Measurements from ENCODE around the gene TNFRSF4. TPM values are rescaled to one million over a fixed set of nuclear protein-coding genes. Genes with fewer than 3 reads are reported as not detected.

The TNFRSF4 gene
- total and polyA plus RNA-seq, 2 of the 13 experiments (the other 11 are each of a cell fraction or from before 2014, with no cell fraction given): not detected

DNA sequence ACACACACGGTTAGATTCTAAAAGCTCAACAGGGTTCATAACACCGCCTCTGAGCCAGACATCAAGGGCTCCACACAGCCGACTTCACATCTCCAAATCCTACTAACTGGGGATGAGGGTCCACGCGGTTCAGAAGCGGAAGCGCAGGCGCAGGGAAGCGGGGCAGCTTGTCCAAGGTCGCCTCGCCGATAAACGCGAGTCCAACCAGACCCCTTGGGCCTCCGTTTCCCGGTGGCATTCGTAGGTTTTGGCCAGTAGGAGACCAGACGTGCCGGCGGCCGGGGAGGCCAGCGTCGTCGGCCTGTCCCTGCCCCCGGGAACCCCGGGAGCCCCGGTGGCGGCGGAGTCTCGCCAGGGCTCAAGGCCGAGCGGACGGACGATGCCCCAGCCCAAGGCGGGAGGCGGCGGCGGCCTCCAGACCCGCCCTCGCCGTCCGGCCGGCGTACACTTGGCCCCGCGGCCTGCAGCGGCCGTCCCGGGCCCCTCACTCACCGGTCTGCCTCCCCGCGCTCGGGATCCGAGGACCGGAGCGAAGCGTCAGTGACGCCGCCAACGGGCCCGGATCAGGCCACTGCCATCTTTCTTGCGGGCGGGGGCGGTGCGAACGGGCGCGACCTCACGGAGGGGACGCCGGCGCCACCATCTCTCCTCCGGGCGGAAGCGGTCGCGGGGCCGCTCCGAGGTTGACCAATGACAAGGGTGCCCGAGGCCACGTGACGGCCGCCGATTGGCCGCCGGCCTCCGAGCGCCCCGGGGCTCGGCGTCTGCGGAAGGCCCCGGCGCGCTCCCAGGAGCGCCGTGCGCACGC, 17.7 kb upstream of the TNFRSF4 start, which contains the start of gene SDF4 (continued):
- TF ChIP-seq CREB1 (IDR thresholded peaks at IDR 0.05) (peak; percentile 71), CREB1 (CRISPR knock-in tag; IDR thresholded peaks at IDR 0.05) (peak; percentile 67), DNMT1 (CRISPR knock-in tag; IDR thresholded peaks at IDR 0.05) (peak; percentile 35; the same call in 1 of the 2 replicates), ELF1 (CRISPR knock-in tag; IDR thresholded peaks at IDR 0.05) (peak; percentile 97), ZSCAN21 (CRISPR knock-in tag; IDR thresholded peaks at IDR 0.05; ENCODE audit: borderline replicate concordance) (peak; percentile 58; the same call in 1 of the 2 replicates), RXRA (CRISPR knock-in tag; IDR thresholded peaks at IDR 0.05) (peak; percentile 48), JDP2 (CRISPR knock-in tag; IDR thresholded peaks at IDR 0.05; ENCODE audit: borderline replicate concordance) (no peak), THYN1 (CRISPR knock-in tag; IDR thresholded peaks at IDR 0.05; ENCODE audit: borderline replicate concordance, low read depth) (no peak), HDAC6 (IDR thresholded peaks at IDR 0.05; ENCODE audit: low read depth, low read length) (no peak), ZNF24 (IDR thresholded peaks at IDR 0.05) (no peak), SAFB2 (CRISPR knock-in tag; IDR thresholded peaks at IDR 0.05; ENCODE audit: borderline replicate concordance, low read depth) (peak; percentile 45; the same call in 1 of the 2 replicates), AKAP8 (CRISPR knock-in tag; IDR thresholded peaks at IDR 0.05) (peak; percentile 98), NR1H2 (CRISPR knock-in tag; IDR thresholded peaks at IDR 0.05; ENCODE audit: borderline replicate concordance, low read depth) (no peak)
- TF ChIP-seq, protein P1, sequence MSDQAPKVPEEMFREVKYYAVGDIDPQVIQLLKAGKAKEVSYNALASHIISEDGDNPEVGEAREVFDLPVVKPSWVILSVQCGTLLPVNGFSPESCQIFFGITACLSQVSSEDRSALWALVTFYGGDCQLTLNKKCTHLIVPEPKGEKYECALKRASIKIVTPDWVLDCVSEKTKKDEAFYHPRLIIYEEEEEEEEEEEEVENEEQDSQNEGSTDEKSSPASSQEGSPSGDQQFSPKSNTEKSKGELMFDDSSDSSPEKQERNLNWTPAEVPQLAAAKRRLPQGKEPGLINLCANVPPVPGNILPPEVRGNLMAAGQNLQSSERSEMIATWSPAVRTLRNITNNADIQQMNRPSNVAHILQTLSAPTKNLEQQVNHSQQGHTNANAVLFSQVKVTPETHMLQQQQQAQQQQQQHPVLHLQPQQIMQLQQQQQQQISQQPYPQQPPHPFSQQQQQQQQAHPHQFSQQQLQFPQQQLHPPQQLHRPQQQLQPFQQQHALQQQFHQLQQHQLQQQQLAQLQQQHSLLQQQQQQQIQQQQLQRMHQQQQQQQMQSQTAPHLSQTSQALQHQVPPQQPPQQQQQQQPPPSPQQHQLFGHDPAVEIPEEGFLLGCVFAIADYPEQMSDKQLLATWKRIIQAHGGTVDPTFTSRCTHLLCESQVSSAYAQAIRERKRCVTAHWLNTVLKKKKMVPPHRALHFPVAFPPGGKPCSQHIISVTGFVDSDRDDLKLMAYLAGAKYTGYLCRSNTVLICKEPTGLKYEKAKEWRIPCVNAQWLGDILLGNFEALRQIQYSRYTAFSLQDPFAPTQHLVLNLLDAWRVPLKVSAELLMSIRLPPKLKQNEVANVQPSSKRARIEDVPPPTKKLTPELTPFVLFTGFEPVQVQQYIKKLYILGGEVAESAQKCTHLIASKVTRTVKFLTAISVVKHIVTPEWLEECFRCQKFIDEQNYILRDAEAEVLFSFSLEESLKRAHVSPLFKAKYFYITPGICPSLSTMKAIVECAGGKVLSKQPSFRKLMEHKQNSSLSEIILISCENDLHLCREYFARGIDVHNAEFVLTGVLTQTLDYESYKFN (CRISPR knock-in tag; conservative IDR thresholded peaks at IDR 0.05): peak; percentile 38
- TF ChIP-seq, protein P2, sequence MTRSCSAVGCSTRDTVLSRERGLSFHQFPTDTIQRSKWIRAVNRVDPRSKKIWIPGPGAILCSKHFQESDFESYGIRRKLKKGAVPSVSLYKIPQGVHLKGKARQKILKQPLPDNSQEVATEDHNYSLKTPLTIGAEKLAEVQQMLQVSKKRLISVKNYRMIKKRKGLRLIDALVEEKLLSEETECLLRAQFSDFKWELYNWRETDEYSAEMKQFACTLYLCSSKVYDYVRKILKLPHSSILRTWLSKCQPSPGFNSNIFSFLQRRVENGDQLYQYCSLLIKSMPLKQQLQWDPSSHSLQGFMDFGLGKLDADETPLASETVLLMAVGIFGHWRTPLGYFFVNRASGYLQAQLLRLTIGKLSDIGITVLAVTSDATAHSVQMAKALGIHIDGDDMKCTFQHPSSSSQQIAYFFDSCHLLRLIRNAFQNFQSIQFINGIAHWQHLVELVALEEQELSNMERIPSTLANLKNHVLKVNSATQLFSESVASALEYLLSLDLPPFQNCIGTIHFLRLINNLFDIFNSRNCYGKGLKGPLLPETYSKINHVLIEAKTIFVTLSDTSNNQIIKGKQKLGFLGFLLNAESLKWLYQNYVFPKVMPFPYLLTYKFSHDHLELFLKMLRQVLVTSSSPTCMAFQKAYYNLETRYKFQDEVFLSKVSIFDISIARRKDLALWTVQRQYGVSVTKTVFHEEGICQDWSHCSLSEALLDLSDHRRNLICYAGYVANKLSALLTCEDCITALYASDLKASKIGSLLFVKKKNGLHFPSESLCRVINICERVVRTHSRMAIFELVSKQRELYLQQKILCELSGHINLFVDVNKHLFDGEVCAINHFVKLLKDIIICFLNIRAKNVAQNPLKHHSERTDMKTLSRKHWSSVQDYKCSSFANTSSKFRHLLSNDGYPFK (CRISPR knock-in tag; IDR thresholded peaks at IDR 0.05; ENCODE audit: borderline replicate concordance): peak; percentile 47; the same call in 1 of the 2 replicates
- TF ChIP-seq, protein P3, sequence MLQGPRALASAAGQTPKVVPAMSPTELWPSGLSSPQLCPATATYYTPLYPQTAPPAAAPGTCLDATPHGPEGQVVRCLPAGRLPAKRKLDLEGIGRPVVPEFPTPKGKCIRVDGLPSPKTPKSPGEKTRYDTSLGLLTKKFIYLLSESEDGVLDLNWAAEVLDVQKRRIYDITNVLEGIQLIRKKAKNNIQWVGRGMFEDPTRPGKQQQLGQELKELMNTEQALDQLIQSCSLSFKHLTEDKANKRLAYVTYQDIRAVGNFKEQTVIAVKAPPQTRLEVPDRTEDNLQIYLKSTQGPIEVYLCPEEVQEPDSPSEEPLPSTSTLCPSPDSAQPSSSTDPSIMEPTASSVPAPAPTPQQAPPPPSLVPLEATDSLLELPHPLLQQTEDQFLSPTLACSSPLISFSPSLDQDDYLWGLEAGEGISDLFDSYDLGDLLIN (CRISPR knock-in tag; IDR thresholded peaks at IDR 0.05; ENCODE audit: borderline replicate concordance): no peak
- TF ChIP-seq, protein P4, sequence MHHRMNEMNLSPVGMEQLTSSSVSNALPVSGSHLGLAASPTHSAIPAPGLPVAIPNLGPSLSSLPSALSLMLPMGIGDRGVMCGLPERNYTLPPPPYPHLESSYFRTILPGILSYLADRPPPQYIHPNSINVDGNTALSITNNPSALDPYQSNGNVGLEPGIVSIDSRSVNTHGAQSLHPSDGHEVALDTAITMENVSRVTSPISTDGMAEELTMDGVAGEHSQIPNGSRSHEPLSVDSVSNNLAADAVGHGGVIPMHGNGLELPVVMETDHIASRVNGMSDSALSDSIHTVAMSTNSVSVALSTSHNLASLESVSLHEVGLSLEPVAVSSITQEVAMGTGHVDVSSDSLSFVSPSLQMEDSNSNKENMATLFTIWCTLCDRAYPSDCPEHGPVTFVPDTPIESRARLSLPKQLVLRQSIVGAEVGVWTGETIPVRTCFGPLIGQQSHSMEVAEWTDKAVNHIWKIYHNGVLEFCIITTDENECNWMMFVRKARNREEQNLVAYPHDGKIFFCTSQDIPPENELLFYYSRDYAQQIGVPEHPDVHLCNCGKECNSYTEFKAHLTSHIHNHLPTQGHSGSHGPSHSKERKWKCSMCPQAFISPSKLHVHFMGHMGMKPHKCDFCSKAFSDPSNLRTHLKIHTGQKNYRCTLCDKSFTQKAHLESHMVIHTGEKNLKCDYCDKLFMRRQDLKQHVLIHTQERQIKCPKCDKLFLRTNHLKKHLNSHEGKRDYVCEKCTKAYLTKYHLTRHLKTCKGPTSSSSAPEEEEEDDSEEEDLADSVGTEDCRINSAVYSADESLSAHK (CRISPR knock-in tag; IDR thresholded peaks at IDR 0.05; ENCODE audit: borderline replicate concordance): no peak
